Activated CD4-positive, alpha-beta memory T cell treated with anti-CD3 and anti-CD28 coated beads, Interleukin-2, amount 10 ng/mL, durations not matched to agents 7 days and 5 days (primary cell): ENCODE results near the gene ARHGEF18. TPM values are rescaled to one million over a fixed set of nuclear protein-coding genes. Genes with fewer than 3 reads are reported as not detected.
A peak's percentile ranks its signal among the peaks of the same experiment; 100 is the strongest.
"Not testable (repeated sequence)": the region's sequence is repeated elsewhere in the genome, so short reads cannot be mapped to it uniquely, and the experiment has no call there.

Experiments
- CTCF ChIA-PET: fragments of 350-600 bp; sonication (Branson Sonifier 250); formaldehyde crosslinking; loops from one replicate; lab custom pipeline; 2021; ENCODE audit warnings: antibody characterized with exemption, inconsistent platforms; lab: Charles Lee
- POLR2A ChIA-PET: fragments of 350-600 bp; sonication (Branson Sonifier 250); formaldehyde crosslinking; loops from one replicate; lab custom pipeline; 2021; ENCODE audit warnings: antibody characterized with exemption; lab: Charles Lee
- DNase-seq: peaks from one replicate; pipeline ENCODE4 v3.0.0-alpha.2; 2020
- H3K27ac Mint-ChIP-seq: one replicate; pipeline ENCODE4 v1.8.0; 2021; ENCODE audit warnings: mild to moderate bottlenecking, mixed read lengths
- H3K27me3 Mint-ChIP-seq: one replicate; pipeline ENCODE4 v1.8.0; 2021; ENCODE audit warnings: mixed read lengths
- H3K36me3 Mint-ChIP-seq: one replicate; pipeline ENCODE4 v1.8.0; 2021; ENCODE audit warnings: low read depth, mixed read lengths
- H3K4me1 Mint-ChIP-seq: one replicate; pipeline ENCODE4 v1.8.0; 2021; ENCODE audit warnings: mixed read lengths
- H3K4me3 Mint-ChIP-seq: one replicate; pipeline ENCODE4 v1.8.0; 2021; ENCODE audit warnings: mild to moderate bottlenecking, mixed read lengths
- H3K9me3 Mint-ChIP-seq: one replicate; pipeline ENCODE4 v1.8.0; 2021; ENCODE audit warnings: mixed read lengths
- total RNA-seq, 2 experiments: library from RNA; stranded (reverse); gene quantifications; one replicate each; pipeline ENCODE4 v1.2.3, GENCODE V29; 2021

The ARHGEF18 gene
- total RNA-seq, 2 experiments from 2014 or later: 31.9 to 36.0 TPM

- H3K4me1 Mint-ChIP-seq: peaks cover 19% of the 10 kb centered on the region
- peaks cover 9% of the 10 kb centered on the region for H3K27me3 Mint-ChIP-seq
- POLR2A ChIA-PET: no interaction called here
- H3K4me3 Mint-ChIP-seq: no peak overlapping the region
- CTCF ChIA-PET: interaction anchor here (1.0 kb wide), 1 partner anchor 21 kb away, joined by 3 read pairs; no protein-coding TSS in a partner anchor
- no peaks in the 10 kb centered on the region for H3K9me3 Mint-ChIP-seq
- H3K27ac Mint-ChIP-seq: no peak overlapping the region
- H3K36me3 Mint-ChIP-seq: no peaks in the 10 kb centered on the region
- no peak for DNase-seq
Measured at GRCh38 chr19:7333198-7334118, 15.3 kb upstream of the ARHGEF18 start.

GRCh38 chr19:7336321-7336973, 12.3 kb upstream of the ARHGEF18 start:
- ChIA-PET CTCF (interaction anchor here (0.6 to 2.6 kb wide), 6 partner anchors 13 to 335 kb away, joined by 3 to 11 read pairs (median 6); partner anchors contain the start of gene ARHGEF18), POLR2A (interaction anchor here (1.7 kb wide), 1 partner anchor 13 kb away, joined by 11 read pairs; the partner anchor contains the start of gene ARHGEF18)
- H3K27me3 Mint-ChIP-seq: peaks cover 9% of the 10 kb centered on the region
- no peaks in the 10 kb centered on the region for H3K9me3 Mint-ChIP-seq
- H3K4me3 Mint-ChIP-seq: no peak overlapping the region
- no peak overlapping the region for H3K27ac Mint-ChIP-seq
- DNase-seq: no peak
- peaks cover 30% of the 10 kb centered on the region for H3K4me1 Mint-ChIP-seq
- H3K36me3 Mint-ChIP-seq: no peaks in the 10 kb centered on the region

GRCh38 chr19:7337380-7338194, 11.2 kb upstream of the ARHGEF18 start:
- Mint-ChIP-seq H3K4me3 (no peak overlapping the region), H3K27me3 (peaks cover 9% of the 10 kb centered on the region), H3K27ac (peak overlapping the region; percentile 48), H3K9me3 (no peaks in the 10 kb centered on the region), H3K36me3 (no peaks in the 10 kb centered on the region), H3K4me1 (peaks cover 32% of the 10 kb centered on the region)
- peak; percentile 42 for DNase-seq
- ChIA-PET POLR2A (interaction anchor here (1.0 to 2.2 kb wide), 3 partner anchors 11 to 12 kb away, joined by 3 to 11 read pairs (median 9); partner anchors contain the start of gene ARHGEF18), CTCF (interaction anchor here (0.7 to 2.6 kb wide), 5 partner anchors 12 to 236 kb away, joined by 3 to 11 read pairs (median 7); partner anchors contain the start of gene ARHGEF18)

GRCh38 chr19:7340959-7341837, 7.5 kb upstream of the ARHGEF18 start:
- Mint-ChIP-seq H3K4me1 (peaks cover 49% of the 10 kb centered on the region), H3K9me3 (no peaks in the 10 kb centered on the region), H3K4me3 (no peak overlapping the region), H3K36me3 (no peaks in the 10 kb centered on the region), H3K27me3 (no peaks in the 10 kb centered on the region), H3K27ac (no peak overlapping the region)
- POLR2A ChIA-PET: interaction anchor here (1.4 to 1.5 kb wide), 2 partner anchors 9 to 242 kb away, joined by 3 to 7 read pairs; no protein-coding TSS in a partner anchor
- CTCF ChIA-PET: interaction anchor here (0.9 to 3.8 kb wide), 10 partner anchors 9 to 242 kb away, joined by 3 to 19 read pairs (median 13); partner anchors contain the start of gene ARHGEF18
- peak; percentile 85 for DNase-seq

GRCh38 chr19:7342143-7342542, 6.6 kb upstream of the ARHGEF18 start:
- Mint-ChIP-seq H3K27ac (no peak overlapping the region), H3K4me1 (peaks cover 50% of the 10 kb centered on the region), H3K36me3 (no peaks in the 10 kb centered on the region), H3K9me3 (no peaks in the 10 kb centered on the region), H3K27me3 (no peaks in the 10 kb centered on the region), H3K4me3 (no peak overlapping the region)
- POLR2A ChIA-PET: interaction anchor here (1.4 to 1.5 kb wide), 2 partner anchors 8 to 243 kb away, joined by 3 to 7 read pairs; no protein-coding TSS in a partner anchor
- CTCF ChIA-PET: interaction anchor here (1.5 to 3.8 kb wide), 5 partner anchors 8 to 242 kb away, joined by 11 to 19 read pairs (median 17); partner anchors contain the start of gene ARHGEF18
- DNase-seq: no peak

GRCh38 chr19:7346488-7346971, 2.2 kb upstream of the ARHGEF18 start:
- peaks cover 6% of the 10 kb centered on the region for H3K9me3 Mint-ChIP-seq
- ChIA-PET CTCF (no interaction called here), POLR2A (interaction anchor here (0.6 kb wide), 1 partner anchor 87 kb away, joined by 3 read pairs; no protein-coding TSS in a partner anchor)
- no peak for DNase-seq
- H3K4me3 Mint-ChIP-seq: peak overlapping the region; percentile 71
- peak overlapping the region; percentile 7 for H3K27ac Mint-ChIP-seq
- peaks cover 53% of the 10 kb centered on the region for H3K4me1 Mint-ChIP-seq
- no peaks in the 10 kb centered on the region for H3K27me3 Mint-ChIP-seq
- peaks cover 15% of the 10 kb centered on the region for H3K36me3 Mint-ChIP-seq

GRCh38 chr19:7346997-7347396, 1.7 kb upstream of the ARHGEF18 start:
- CTCF ChIA-PET, POLR2A ChIA-PET, H3K27me3 Mint-ChIP-seq, H3K27ac Mint-ChIP-seq, H3K9me3 Mint-ChIP-seq, DNase-seq: not testable (repeated sequence)
- Mint-ChIP-seq H3K4me3 (peak overlapping the region; percentile 71), H3K36me3 (peaks cover 18% of the 10 kb centered on the region), H3K4me1 (peaks cover 55% of the 10 kb centered on the region)

GRCh38 chr19:7349231-7349591, 474 bp downstream of the ARHGEF18 start:
- H3K36me3 Mint-ChIP-seq: peaks cover 22% of the 10 kb centered on the region
- H3K4me3 Mint-ChIP-seq: peak overlapping the region; percentile 79
- H3K9me3 Mint-ChIP-seq: peaks cover 11% of the 10 kb centered on the region
- H3K27me3 Mint-ChIP-seq: no peaks in the 10 kb centered on the region
- peak overlapping the region; percentile 85 for H3K27ac Mint-ChIP-seq
- ChIA-PET CTCF (interaction anchor here (0.6 to 3.3 kb wide), 9 partner anchors 8 to 332 kb away, joined by 3 to 19 read pairs (median 5); partner anchors contain the start of gene TRAPPC5), POLR2A (interaction anchor here (0.9 to 2.9 kb wide), 10 partner anchors 8 to 1727 kb away, joined by 3 to 13 read pairs (median 4); partner anchors contain the start of genes PET100, SAFB2, XAB2 and ZNF557)
- no peak for DNase-seq
- H3K4me1 Mint-ChIP-seq: peaks cover 60% of the 10 kb centered on the region

- H3K4me3 Mint-ChIP-seq: peak overlapping the region; percentile 79
Measured at GRCh38 chr19:7349961-7350711, 1.4 kb downstream of the ARHGEF18 start.

GRCh38 chr19:7351861-7352260, 3.1 kb downstream of the ARHGEF18 start:
- peak overlapping the region; percentile 60 for H3K27ac Mint-ChIP-seq
- H3K9me3 Mint-ChIP-seq: peaks cover 11% of the 10 kb centered on the region
- no peak overlapping the region for H3K4me3 Mint-ChIP-seq
- POLR2A ChIA-PET: interaction anchor here (1.4 kb wide), 1 partner anchor 46 kb away, joined by 3 read pairs; no protein-coding TSS in a partner anchor
- H3K27me3 Mint-ChIP-seq: no peaks in the 10 kb centered on the region
- CTCF ChIA-PET: no interaction called here
- no peak for DNase-seq
- peaks cover 29% of the 10 kb centered on the region for H3K36me3 Mint-ChIP-seq
- H3K4me1 Mint-ChIP-seq: peaks cover 41% of the 10 kb centered on the region

More at GRCh38 chr19:7349961-7350711, 1.4 kb downstream of the ARHGEF18 start:
- H3K36me3 Mint-ChIP-seq: peaks cover 29% of the 10 kb centered on the region
- ChIA-PET POLR2A (interaction anchor here (0.6 to 2.9 kb wide), 8 partner anchors 8 to 251 kb away, joined by 3 to 13 read pairs (median 4); no protein-coding TSS in a partner anchor), CTCF (interaction anchor here (0.6 to 3.3 kb wide), 10 partner anchors 9 to 1363 kb away, joined by 3 to 19 read pairs (median 4); partner anchors contain the start of gene TRAPPC5)
- peaks cover 58% of the 10 kb centered on the region for H3K4me1 Mint-ChIP-seq
- H3K27me3 Mint-ChIP-seq: no peaks in the 10 kb centered on the region
- no peak for DNase-seq
- peak overlapping the region; percentile 85 for H3K27ac Mint-ChIP-seq
- peaks cover 11% of the 10 kb centered on the region for H3K9me3 Mint-ChIP-seq
